Limb (tissue), 2 donors: ENCODE results near the gene LCN10.
"Not testable (repeated sequence)": the region's sequence is repeated elsewhere in the genome, so short reads cannot be mapped to it uniquely, and the experiment has no call there.

ENCODE experiments used
- DNase-seq, 2 donors: peaks; one replicate each; pipeline ENCODE4 v3.0.0-alpha.2; 2016; ENCODE audit errors: extremely low spot score in 2 of 2

The LCN10 gene

GRCh38 chr9:136773386-136774044 is 30.8 kb upstream of the LCN10 start:
- no peak for DNase-seq

DNA sequence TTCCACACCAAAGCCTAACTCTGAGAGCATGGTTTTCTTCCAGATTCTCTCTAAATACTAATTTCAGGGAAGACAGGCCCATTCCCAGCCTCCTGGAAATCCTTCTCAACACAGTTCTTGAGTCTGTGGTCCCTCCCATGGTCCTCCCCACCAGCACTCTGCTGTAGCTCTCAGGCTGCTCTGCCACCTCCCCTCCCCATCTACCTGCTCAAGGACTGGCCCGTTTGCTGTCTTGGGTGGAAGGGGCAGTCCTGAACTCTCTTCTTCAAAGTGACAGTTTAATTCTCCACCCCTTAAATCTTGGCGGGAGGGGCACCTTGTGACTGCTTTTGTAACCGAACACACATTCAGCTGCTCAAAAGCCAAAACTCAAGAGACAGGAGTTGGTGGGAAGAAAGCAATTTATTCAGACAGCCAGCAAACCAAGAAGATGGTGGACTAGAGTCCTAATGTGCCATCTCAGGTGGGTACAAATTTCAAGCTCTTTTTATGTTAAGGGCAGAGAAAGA is 29.2 kb upstream of the LCN10 start:
- DNase-seq = no peak

DNA sequence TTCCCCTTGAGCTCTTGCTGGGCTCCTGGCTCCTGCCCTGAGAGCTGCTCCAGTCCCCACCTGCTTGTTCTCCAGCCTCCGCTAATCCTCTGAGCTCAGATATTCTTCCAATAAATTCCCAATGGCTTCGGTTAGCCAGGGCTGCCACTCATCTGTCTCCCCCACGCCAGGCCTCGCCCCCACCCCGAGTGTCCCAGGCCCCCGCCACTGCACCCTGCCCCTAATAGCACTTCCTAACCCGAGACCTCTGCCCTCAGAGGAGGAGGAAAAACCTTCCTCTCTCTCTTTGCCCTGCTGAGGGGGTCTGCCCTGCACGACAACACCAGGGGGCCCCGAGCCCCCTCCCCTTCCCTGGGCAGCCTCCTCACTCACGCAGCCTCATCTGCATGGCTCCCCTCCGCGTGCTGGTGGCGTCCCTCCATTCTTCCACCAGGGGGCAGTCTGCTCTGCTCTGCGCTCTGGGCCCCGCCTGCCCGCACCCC is 27.0 kb upstream of the LCN10 start:
- peak in 1 of 2 donors; percentile 38 for DNase-seq

GRCh38 chr9:136766410-136767120 is 23.8 kb upstream of the LCN10 start:
- peak in 1 of 2 donors; percentile 45 for DNase-seq

DNA sequence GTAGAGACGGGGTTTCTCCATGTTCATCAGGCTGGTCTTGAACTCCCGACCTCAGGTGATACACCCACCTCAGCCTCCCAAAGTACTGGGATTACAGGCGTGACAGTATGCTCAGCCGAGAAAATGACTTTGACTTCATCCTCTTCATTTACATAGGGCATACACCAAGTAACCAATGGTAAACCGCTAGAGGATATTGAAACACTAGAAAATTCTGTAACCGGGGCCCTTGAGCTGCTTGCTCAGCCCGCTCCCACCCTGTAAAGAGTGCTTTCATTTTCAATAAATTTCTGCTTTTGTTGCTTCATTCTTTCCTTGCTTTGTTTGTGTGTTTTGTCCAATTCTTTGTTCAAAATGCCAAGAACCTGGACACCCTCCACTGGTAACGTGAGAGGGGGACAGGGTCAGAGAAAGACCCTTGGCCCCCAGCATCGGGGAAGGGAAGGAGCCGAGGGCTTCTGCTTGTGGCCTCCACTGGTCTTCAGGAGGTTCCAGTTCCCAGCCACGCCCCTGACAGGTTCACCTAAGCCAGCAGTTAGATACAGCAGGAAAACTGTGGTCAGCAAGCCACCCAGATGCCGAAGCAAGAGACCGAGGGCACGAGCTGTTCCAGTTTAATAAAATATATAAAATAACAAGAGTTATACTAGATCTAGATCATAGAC is 23.1 kb upstream of the LCN10 start:
- not testable (repeated sequence) for DNase-seq

- no peak for DNase-seq
These were observed 22.3 kb upstream of the LCN10 start for GRCh38 chr9:136765041-136765440.

- no peak for DNase-seq
These were observed 21.7 kb upstream of the LCN10 start, which contains the start of gene LCN15 for GRCh38 chr9:136764301-136764891. LCN15 (minus strand) TSS chr9:136764518; CDS start chr9:136764488, 30 bp downstream.

DNA sequence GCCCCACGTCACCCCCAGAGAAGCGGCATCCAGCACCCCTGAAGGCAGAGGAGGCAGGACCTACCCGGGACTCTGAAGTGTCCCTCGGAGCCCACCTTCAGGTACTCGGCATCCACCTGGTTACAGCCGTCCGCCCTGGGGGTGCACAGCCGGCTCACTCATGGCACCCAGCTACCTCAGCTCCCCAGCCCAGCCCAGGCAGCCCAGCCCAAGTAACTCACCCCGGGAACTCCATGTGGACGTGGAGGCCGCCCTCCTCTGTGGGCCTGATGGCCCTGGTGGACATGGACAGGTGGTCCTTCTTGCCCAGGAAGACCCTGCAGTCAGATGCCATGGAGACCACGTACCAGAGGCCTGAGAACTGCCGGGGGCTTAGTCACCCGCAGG is 20.9 kb upstream of the LCN10 start:
- DNase-seq = peak in 1 of 2 donors; percentile 16

GRCh38 chr9:136762915-136763648 is 20.3 kb upstream of the LCN10 start:
- peak in 1 of 2 donors; percentile 72 for DNase-seq

GRCh38 chr9:136762221-136762691 is 19.5 kb upstream of the LCN10 start:
- no peak for DNase-seq

GRCh38 chr9:136761545-136761981 is 18.8 kb upstream of the LCN10 start:
- DNase-seq = no peak

GRCh38 chr9:136760834-136761544 is 18.2 kb upstream of the LCN10 start:
- peak; percentile 13 to 60 for DNase-seq

DNA sequence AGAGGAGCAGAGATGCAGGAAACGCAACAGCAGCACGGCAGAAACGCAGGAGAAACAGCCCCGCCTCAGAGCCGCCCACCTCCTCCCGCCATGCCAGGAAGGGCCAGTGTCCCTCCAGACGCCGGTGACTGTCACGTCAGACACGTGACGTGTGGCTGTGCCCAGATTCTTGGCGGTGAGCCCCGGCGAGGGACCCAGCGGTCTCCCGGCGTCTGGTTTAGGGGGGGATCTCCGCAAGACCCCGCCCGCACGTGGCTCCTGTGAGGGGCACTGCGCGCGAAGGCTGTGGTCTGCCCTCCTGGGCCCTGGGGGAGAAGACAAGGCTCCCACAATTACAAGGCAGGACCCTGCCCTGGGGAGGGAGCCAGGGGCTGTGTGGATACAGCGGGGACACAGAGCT is 17.7 kb upstream of the LCN10 start:
- peak in 1 of 2 donors; percentile 33 for DNase-seq

GRCh38 chr9:136759436-136760325 is 16.9 kb upstream of the LCN10 start:
- DNase-seq = no peak

- DNase-seq = no peak
These were observed 16.3 kb upstream of the LCN10 start for GRCh38 chr9:136759001-136759400.

DNA sequence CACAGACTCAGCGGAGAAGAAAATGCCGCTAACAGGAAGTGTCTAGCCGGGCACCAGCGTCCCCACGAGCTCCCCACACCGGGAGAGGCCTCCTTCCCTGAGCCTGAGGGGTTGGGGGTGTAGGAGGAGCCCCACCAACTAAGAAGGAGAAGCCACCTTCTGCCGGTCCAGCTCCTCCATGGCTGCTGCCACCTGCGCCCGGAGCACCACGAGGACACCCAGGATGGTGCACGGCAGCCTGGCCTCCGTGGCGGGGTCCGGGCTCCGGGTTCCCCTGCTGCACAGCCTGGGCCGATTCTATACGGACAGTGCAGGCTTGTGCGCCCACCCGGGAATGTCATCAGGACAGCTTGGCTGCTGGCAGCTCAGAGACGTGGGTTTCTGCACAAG is 15.0 kb upstream of the LCN10 start:
- no peak for DNase-seq

- no peak for DNase-seq
These were observed 14.6 kb upstream of the LCN10 start for GRCh38 chr9:136757328-136757727.

DNA sequence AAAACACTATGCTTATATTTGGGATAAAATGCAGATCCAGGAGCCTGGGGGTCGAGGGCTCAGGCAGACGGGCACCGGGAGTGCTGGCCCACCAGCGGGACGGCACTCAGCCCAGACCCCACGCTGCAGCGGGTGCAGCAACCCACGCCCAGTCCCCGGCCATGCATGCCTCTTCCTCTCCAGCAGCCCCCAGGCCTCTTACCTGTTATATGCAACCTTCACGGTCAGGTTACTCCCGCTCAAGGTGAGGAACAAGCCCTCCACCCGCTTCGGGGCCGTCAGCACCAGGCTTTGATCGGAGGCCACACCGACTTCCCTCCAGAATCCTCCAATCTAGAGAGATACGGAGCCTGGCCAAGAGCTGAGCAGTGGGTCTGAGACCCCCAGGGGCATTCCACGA is 14.1 kb upstream of the LCN10 start:
- DNase-seq = no peak

DNA sequence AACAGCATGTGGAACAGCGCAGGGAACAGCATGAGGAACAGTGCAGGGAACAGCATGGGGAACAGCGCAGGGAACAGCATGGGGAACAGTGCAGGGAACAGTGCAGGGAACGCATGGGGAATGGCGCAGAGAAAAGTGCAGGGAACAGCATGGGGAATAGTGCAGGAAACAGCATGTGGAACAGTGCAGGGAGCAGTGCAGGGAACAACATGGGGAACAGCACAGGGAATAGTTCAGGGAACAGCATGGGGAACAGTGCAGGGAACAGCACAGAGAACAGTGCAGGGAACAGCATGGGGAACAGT is 13.3 kb upstream of the LCN10 start:
- DNase-seq = no peak
